ENCODE data around the gene UTF1. TPM values are rescaled to one million over a fixed set of nuclear protein-coding genes. Genes with fewer than 3 reads are reported as not detected.

UTF1 gene
- total RNA-seq, 2 experiments from 2014 or later, result not detected

DNA sequence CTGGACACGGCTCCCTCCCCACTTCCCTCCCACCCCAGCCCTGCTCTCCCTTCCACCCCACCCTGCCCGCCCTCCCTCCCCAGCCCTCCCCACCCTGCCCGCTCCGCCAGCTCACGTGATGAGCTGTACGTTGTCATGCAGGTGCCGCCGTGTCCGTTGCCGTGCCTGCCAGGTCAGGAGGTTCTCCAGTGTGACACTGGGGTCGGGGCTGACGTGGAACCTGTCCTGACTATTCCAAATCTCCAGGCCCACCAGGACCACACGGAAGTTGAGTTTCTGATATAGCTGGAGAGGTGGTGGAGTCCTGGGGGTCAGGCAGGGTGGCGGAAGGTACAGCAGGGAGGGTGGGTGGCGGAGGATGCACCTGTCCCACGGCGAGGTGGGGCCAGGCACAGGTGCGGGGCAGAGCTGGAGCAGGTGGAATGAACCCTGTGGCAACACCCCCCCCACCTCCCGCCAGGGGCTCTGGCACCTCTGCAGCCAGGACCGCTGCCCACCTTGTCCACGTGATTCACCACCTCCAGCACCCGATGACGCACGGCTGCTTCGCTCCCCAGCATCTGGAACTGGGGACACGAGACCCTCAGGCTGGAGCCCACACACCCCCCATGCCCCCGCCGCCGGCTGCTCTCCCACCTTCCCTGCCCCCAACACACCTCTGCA, 42.4 kb downstream of the UTF1 start:
- H2AFZ ChIP-seq (ENCODE audit: low read length), result no peak overlapping the region
- no peak overlapping the region for H3K4me2 ChIP-seq (ENCODE audit: low read length)
- no peaks in the 10 kb centered on the region for H3K36me3 ChIP-seq (ENCODE audit: insufficient read depth, low read length)
- H4K20me1 ChIP-seq (ENCODE audit: insufficient read depth, low read length), result no peaks in the 10 kb centered on the region; the same call in 1 of the 2 replicates
- no peak for DNase-seq (ENCODE audit: low spot score)
- H3K79me2 ChIP-seq (ENCODE audit: insufficient read depth, low read depth, low read length), result no peaks in the 10 kb centered on the region
- intact Hi-C loops (cut with micrococcal nuclease; ENCODE audit: unreplicated experiment), result no loop called here
- H3K4me1 ChIP-seq (ENCODE audit: insufficient read depth, low read length, poor library complexity, severe bottlenecking), result peaks cover 31% of the 10 kb centered on the region
- no peaks in the 10 kb centered on the region for H3K9me2 ChIP-seq (ENCODE audit: insufficient read depth, low read length)
- CTCF ChIA-PET (ENCODE audit: unreplicated experiment), result no interaction called here
- H3K27ac ChIP-seq (ENCODE audit: low read depth, low read length, poor library complexity, severe bottlenecking), result no peak overlapping the region
- no peaks in the 10 kb centered on the region for H3K9me3 ChIP-seq (ENCODE audit: low read length)
- TF ChIP-seq EZH2phosphoT487 (IDR thresholded peaks at IDR 0.05; ENCODE audit: borderline replicate concordance, low read depth, low read length), result no peak
- no peak for TF ChIP-seq CTCF (conservative IDR thresholded peaks at IDR 0.05; ENCODE audit: low read length)
- no TSS peak for BruUV-seq (replicated peaks)
- H3K4me3 ChIP-seq (ENCODE audit: low read depth, low read length, poor library complexity, severe bottlenecking), result no peak overlapping the region
- POLR2A ChIA-PET, result no interaction called here

- Histone ChIP-seq H3K4me2 (ENCODE audit: low read length) (no peak overlapping the region), H3K27ac (ENCODE audit: low read depth, low read length, poor library complexity, severe bottlenecking) (no peak overlapping the region), H2AFZ (ENCODE audit: low read length) (no peak overlapping the region), H3K9me2 (ENCODE audit: insufficient read depth, low read length) (no peaks in the 10 kb centered on the region), H3K4me3 (ENCODE audit: low read depth, low read length, poor library complexity, severe bottlenecking) (no peak overlapping the region), H3K9me3 (ENCODE audit: low read length) (no peaks in the 10 kb centered on the region), H3K4me1 (ENCODE audit: insufficient read depth, low read length, poor library complexity, severe bottlenecking) (peaks cover 36% of the 10 kb centered on the region), H3K36me3 (ENCODE audit: insufficient read depth, low read length) (no peaks in the 10 kb centered on the region), H4K20me1 (ENCODE audit: insufficient read depth, low read length) (no peaks in the 10 kb centered on the region; the same call in 1 of the 2 replicates), H3K79me2 (ENCODE audit: insufficient read depth, low read depth, low read length) (no peaks in the 10 kb centered on the region)
- no TSS peak for BruUV-seq (replicated peaks)
- no peak for TF ChIP-seq EZH2phosphoT487 (IDR thresholded peaks at IDR 0.05; ENCODE audit: borderline replicate concordance, low read depth, low read length)
- TF ChIP-seq CTCF (conservative IDR thresholded peaks at IDR 0.05; ENCODE audit: low read length), result no peak
- no peak for DNase-seq (ENCODE audit: low spot score)
- CTCF ChIA-PET (ENCODE audit: unreplicated experiment), result no interaction called here
- POLR2A ChIA-PET, result no interaction called here
- intact Hi-C loops (cut with micrococcal nuclease; ENCODE audit: unreplicated experiment), result no loop called here
Observed at GRCh38 chr10:133272964-133273420, 43.0 kb downstream of the UTF1 start.

DNA sequence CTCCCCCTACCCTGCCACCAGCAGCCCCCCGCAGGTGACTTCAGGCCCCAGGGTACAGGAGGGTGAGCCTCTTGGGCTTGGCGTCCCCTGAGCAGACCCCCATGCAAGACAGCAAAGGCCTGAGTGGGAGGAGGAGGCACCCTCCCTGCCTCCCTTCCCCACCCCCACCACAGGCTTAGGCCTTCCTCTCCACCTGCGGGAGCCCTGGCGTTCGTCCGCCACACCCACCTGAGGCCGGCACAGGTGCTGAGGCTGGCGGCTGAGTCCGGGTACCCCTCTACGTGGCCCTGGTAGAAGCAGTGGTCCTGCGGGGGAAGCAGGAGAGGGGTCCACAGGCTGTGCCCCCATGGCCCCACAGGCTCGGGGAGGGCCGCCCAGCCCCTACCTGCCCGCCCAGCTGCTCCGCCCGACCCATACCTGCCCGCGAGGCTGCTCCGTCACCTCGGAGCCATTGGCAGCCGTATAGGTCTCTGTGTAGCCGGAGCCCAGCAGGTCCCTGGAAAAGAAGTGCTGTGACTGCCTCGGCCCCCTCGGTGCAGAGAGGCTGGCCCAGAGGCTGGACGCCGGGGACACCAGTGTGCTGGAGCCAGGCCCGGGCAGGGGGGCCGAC, 43.6 kb downstream of the UTF1 start:
- intact Hi-C loops (cut with micrococcal nuclease; ENCODE audit: unreplicated experiment), result no loop called here

More for the DNA sequence above, 43.6 kb downstream of the UTF1 start:
- Histone ChIP-seq H3K4me2 (ENCODE audit: low read length) (no peak overlapping the region), H3K36me3 (ENCODE audit: insufficient read depth, low read length) (no peaks in the 10 kb centered on the region), H2AFZ (ENCODE audit: low read length) (no peak overlapping the region), H3K27ac (ENCODE audit: low read depth, low read length, poor library complexity, severe bottlenecking) (no peak overlapping the region), H3K79me2 (ENCODE audit: insufficient read depth, low read depth, low read length) (no peaks in the 10 kb centered on the region), H4K20me1 (ENCODE audit: insufficient read depth, low read length) (no peaks in the 10 kb centered on the region; the same call in 1 of the 2 replicates), H3K4me3 (ENCODE audit: low read depth, low read length, poor library complexity, severe bottlenecking) (no peak overlapping the region), H3K9me2 (ENCODE audit: insufficient read depth, low read length) (no peaks in the 10 kb centered on the region), H3K4me1 (ENCODE audit: insufficient read depth, low read length, poor library complexity, severe bottlenecking) (peaks cover 43% of the 10 kb centered on the region), H3K9me3 (ENCODE audit: low read length) (no peaks in the 10 kb centered on the region)
- TF ChIP-seq EZH2phosphoT487 (IDR thresholded peaks at IDR 0.05; ENCODE audit: borderline replicate concordance, low read depth, low read length), result no peak
- TF ChIP-seq CTCF (conservative IDR thresholded peaks at IDR 0.05; ENCODE audit: low read length), result no peak
- CTCF ChIA-PET (ENCODE audit: unreplicated experiment), result no interaction called here
- POLR2A ChIA-PET, result no interaction called here
- no peak for DNase-seq (ENCODE audit: low spot score)
- BruUV-seq (replicated peaks), result no TSS peak

Data from OCI-LY7 (cell line).